SK-N-SH (cell line): ENCODE results near the gene IGHMBP2. TPM values are rescaled to one million over a fixed set of nuclear protein-coding genes. Genes with fewer than 3 reads are reported as not detected.

Experiments used
- CTCF ChIA-PET: fragments of 300-600, 350-600 bp; formaldehyde crosslinking; extraction: SDS; loops from one replicate; lab custom pipeline; 2021; lab: Yijun Ruan, JAX
- POLR2A ChIA-PET: fragments of 350-600 bp; sonication (Branson Sonifier 250); formaldehyde crosslinking; extraction: SDS; loops from one replicate; lab custom pipeline; 2020; ENCODE audit warnings: antibody characterized with exemption, inconsistent platforms; lab: Yijun Ruan, JAX
- DNase-seq: peaks from one replicate; pipeline ENCODE4 v3.0.0; 2012
- H2AFZ ChIP-seq: fragments of 200-600 bp; sonication (generic); 2 replicates; pipeline ENCODE4 v1.8.1; 2016; ENCODE audit warnings: antibody characterized with exemption, mild to moderate bottlenecking, low read depth
- H3F3A ChIP-seq: fragments of 200-600 bp; sonication (generic); replicated peaks from 2 replicates; pipeline ENCODE3; 2016; ENCODE audit warnings: antibody characterized with exemption, mild to moderate bottlenecking; ENCODE audit not compliant: insufficient read depth
- H3K27ac ChIP-seq, 2 experiments: fragments of 200-500 bp in 1 of 2; fragments of 200-600 bp in 1 of 2; sonication (Bioruptor generic) in 1 of 2; sonication (generic), shearing (Covaris generic) in 1 of 2; 2 replicates each; pipeline versions ENCODE4 v1.5.1 to v1.6.1; 2014 to 2016; ENCODE audit warnings: low read depth in 2 of 2, inconsistent platforms in 1 of 2, low read length in 1 of 2, mild to moderate bottlenecking in 1 of 2, mixed read lengths in 1 of 2
- H3K27me3 ChIP-seq: fragments of 200-600 bp; sonication (generic), shearing (Covaris generic); 2 replicates; pipeline ENCODE4 v1.6.1; 2016; ENCODE audit warnings: mixed run types; ENCODE audit not compliant: insufficient read depth
- H3K36me3 ChIP-seq, 2 experiments: fragments of 200-500 bp in 1 of 2; fragments of 200-600 bp in 1 of 2; sonication (Bioruptor generic) in 1 of 2; sonication (generic) in 1 of 2; replicated peaks in 1 of 2; 2 replicates each; pipeline versions ENCODE3 to v1.5.1; 2014 to 2016; ENCODE audit warnings: low read length in 1 of 2, mild to moderate bottlenecking in 1 of 2; ENCODE audit not compliant: insufficient read depth in 2 of 2, control insufficient read depth in 1 of 2
- H3K4me1 ChIP-seq, 2 experiments: fragments of 200-500 bp in 1 of 2; fragments of 200-600 bp in 1 of 2; sonication (Bioruptor generic) in 1 of 2; sonication (generic), shearing (Covaris generic) in 1 of 2; 2 replicates each; pipeline versions ENCODE4 v1.5.1 to v1.6.1; 2014 to 2016; ENCODE audit warnings: low read depth in 1 of 2, low read length in 1 of 2, mixed run types in 1 of 2; ENCODE audit not compliant: insufficient read depth in 2 of 2, control insufficient read depth in 1 of 2
- H3K4me2 ChIP-seq: fragments of 200-600 bp; sonication (generic), shearing (Covaris generic); 2 replicates; pipeline ENCODE4 v1.6.1; 2017; ENCODE audit warnings: mixed run types
- H3K4me3 ChIP-seq, 2 experiments: fragments of 200-500 bp in 1 of 2; fragments of 200-600 bp in 1 of 2; sonication (Bioruptor generic) in 1 of 2; sonication (generic), shearing (Covaris generic) in 1 of 2; 2 replicates each; pipeline versions ENCODE4 v1.5.1 to v1.8.1; 2014 to 2016; ENCODE audit warnings: low read depth in 2 of 2, inconsistent platforms in 1 of 2, low read length in 1 of 2, mild to moderate bottlenecking in 1 of 2, mixed read lengths in 1 of 2, moderate library complexity in 1 of 2
- H3K79me2 ChIP-seq: fragments of 200-600 bp; sonication (generic); 2 replicates; pipeline ENCODE4 v1.8.1; 2017; ENCODE audit warnings: mild to moderate bottlenecking; ENCODE audit not compliant: insufficient read depth
- H3K9ac ChIP-seq: fragments of 200-600 bp; sonication (generic); 2 replicates; pipeline ENCODE4 v1.6.1; 2017; ENCODE audit warnings: mixed run types
- H3K9me2 ChIP-seq: fragments of 200-600 bp; sonication (generic); 2 replicates; pipeline ENCODE4 v1.6.1; 2017; ENCODE audit warnings: mixed run types
- H3K9me3 ChIP-seq: fragments of 200-600 bp; sonication (generic); 2 replicates; pipeline ENCODE4 v1.6.1; 2017; ENCODE audit warnings: mixed run types, mild to moderate bottlenecking, moderate library complexity
- H4K20me1 ChIP-seq: fragments of 200-600 bp; sonication (generic); 2 replicates; pipeline ENCODE4 v1.6.1; 2017; ENCODE audit warnings: mild to moderate bottlenecking, mixed run types; ENCODE audit not compliant: insufficient read depth
- CTCF ChIP-seq: fragments of 200-600 bp; sonication (generic); IDR thresholded peaks from 2 replicates; pipeline ENCODE4 v1.6.1; 2017; ENCODE audit warnings: antibody characterized with exemption, mild to moderate bottlenecking, moderate library complexity
- EZH2phosphoT487 ChIP-seq: fragments of 200-600 bp; sonication (generic); IDR thresholded peaks from 2 replicates; pipeline ENCODE4 v1.6.1; 2017; ENCODE audit warnings: low read depth, mixed run types, mild to moderate bottlenecking, antibody characterized with exemption, moderate library complexity, borderline replicate concordance
- FOSL2 ChIP-seq: IDR thresholded peaks from 2 replicates; pipeline ENCODE4 v1.4.0; 2012; ENCODE audit warnings: low read depth, mild to moderate bottlenecking, moderate library complexity, borderline replicate concordance
- FOXJ3 ChIP-seq: sonication (generic); formaldehyde crosslinking; IDR thresholded peaks from 2 replicates; pipeline ENCODE4 v1.5.1; 2020; ENCODE audit warnings: mild to moderate bottlenecking, missing genetic modification reagents
- FOXM1 ChIP-seq: IDR thresholded peaks from 2 replicates; pipeline ENCODE4 v1.4.0; 2012; ENCODE audit warnings: low read depth, mild to moderate bottlenecking
- GATA2 ChIP-seq: sonication (generic); formaldehyde crosslinking; IDR thresholded peaks from 2 replicates; pipeline ENCODE4 v1.5.0; 2020; ENCODE audit warnings: mild to moderate bottlenecking, missing genetic modification reagents
- IRF3 ChIP-seq: fragments of 150-350 bp; IDR thresholded peaks from 2 replicates; pipeline ENCODE4 v1.6.1; 2016; ENCODE audit warnings: mild to moderate bottlenecking, low read depth, low read length
- MEF2A ChIP-seq: IDR thresholded peaks from 2 replicates; pipeline ENCODE4 v1.4.0; 2012; ENCODE audit warnings: low read depth, borderline replicate concordance
- NRF1 ChIP-seq: IDR thresholded peaks from 2 replicates; pipeline ENCODE4 v1.6.1; 2012; ENCODE audit warnings: low read depth, mild to moderate bottlenecking, low read length
- RAD21 ChIP-seq: IDR thresholded peaks from 2 replicates; pipeline ENCODE4 v1.6.1; 2012; ENCODE audit warnings: mild to moderate bottlenecking, low read length
- REST ChIP-seq: IDR thresholded peaks from 2 replicates; pipeline ENCODE4 v1.6.1; 2012; ENCODE audit warnings: mild to moderate bottlenecking, low read depth, low read length, moderate library complexity
- RFX5 ChIP-seq: IDR thresholded peaks from 2 replicates; pipeline ENCODE4 v1.6.1; 2012; ENCODE audit warnings: mild to moderate bottlenecking, improper control_type of control experiment, low read length
- RXRA ChIP-seq: IDR thresholded peaks from 2 replicates; pipeline ENCODE4 v1.4.0; 2012; ENCODE audit warnings: low read depth, mild to moderate bottlenecking, borderline replicate concordance
- TAF1 ChIP-seq: IDR thresholded peaks from 2 replicates; pipeline ENCODE4 v1.6.1; 2012; ENCODE audit warnings: low read depth, mild to moderate bottlenecking, low read length, moderate library complexity, borderline replicate concordance
- TEAD4 ChIP-seq: IDR thresholded peaks from 2 replicates; pipeline ENCODE4 v1.4.0; 2012; ENCODE audit warnings: mild to moderate bottlenecking, borderline replicate concordance; ENCODE audit not compliant: insufficient read depth
- USF1 ChIP-seq: IDR thresholded peaks from 2 replicates; pipeline ENCODE4 v1.4.0; 2012; ENCODE audit warnings: low read depth, borderline replicate concordance
- YY1 ChIP-seq: IDR thresholded peaks from 2 replicates; pipeline ENCODE4 v1.4.0; 2012; ENCODE audit warnings: low read depth, mild to moderate bottlenecking
- ZBTB33 ChIP-seq: IDR thresholded peaks from 2 replicates; pipeline ENCODE4 v1.4.0; 2012; ENCODE audit warnings: low read depth, borderline replicate concordance
- WGBS: methylation state at CpG from one replicate; pipeline ENCODE4 v1.1.6; 2017; ENCODE audit warnings: low lambda C conversion rate; 5-methylcytosine and 5-hydroxymethylcytosine counted together
- polyA plus RNA-seq, 3 experiments: library from polyadenylated mRNA; depleted of rRNA; stranded (reverse); fragments of >200 nt; gene quantifications; 2 replicates each; pipeline ENCODE4 v1.2.3, GENCODE V29; 2012
- TF ChIP-seq, protein P1 (sequence below): fragments of 150-350 bp; IDR thresholded peaks from 2 replicates; pipeline ENCODE4 v1.6.1; 2017; ENCODE audit warnings: antibody characterized with exemption, low read length, low read depth, borderline replicate concordance
- TF ChIP-seq, protein P2 (sequence below): IDR thresholded peaks from 2 replicates; pipeline ENCODE4 v1.4.0; 2012; ENCODE audit warnings: low read depth

IGHMBP2 gene
- polyA plus RNA-seq, 1 of the 3 experiments (the other 2 are of a cell fraction), result 9.0 TPM

- TF ChIP-seq EZH2phosphoT487, result no peak
Measured at GRCh38 chr11:68948935-68949334, 45.2 kb downstream of the IGHMBP2 start (continued).

- no peaks in the 10 kb centered on the region for H3K79me2 ChIP-seq
- POLR2A ChIA-PET, result no interaction called here
- H3K9me2 ChIP-seq, result no peaks in the 10 kb centered on the region
- H3K9me3 ChIP-seq, result no peaks in the 10 kb centered on the region
- H3F3A ChIP-seq, result no peaks in the 10 kb centered on the region
- H3K4me3 ChIP-seq, result no peak overlapping the region
- no peak overlapping the region for H2AFZ ChIP-seq
- H3K9ac ChIP-seq, result no peak overlapping the region
- WGBS, result 82% methylated on average over 5 of the region's 5 CpGs
- peak; percentile 49 for DNase-seq
- no peak overlapping the region for H3K27ac ChIP-seq
- no peaks in the 10 kb centered on the region for H3K27me3 ChIP-seq
- CTCF ChIA-PET, result interaction anchor here (0.9 to 1.5 kb wide), 2 partner anchors 50 to 693 kb away, joined by 3 to 5 read pairs; no protein-coding TSS in a partner anchor
- H4K20me1 ChIP-seq, result no peaks in the 10 kb centered on the region
- no peaks in the 10 kb centered on the region for H3K4me1 ChIP-seq
- H3K36me3 ChIP-seq, result no peaks in the 10 kb centered on the region
- H3K4me2 ChIP-seq, result no peak overlapping the region
- TF ChIP-seq YY1 (no peak), REST (no peak), RAD21 (0 out of 2 replicates have a peak, but pooled peaks have one; percentile 12), ZBTB33 (no peak), CTCF (peak; percentile 49), FOSL2 (no peak), TEAD4 (no peak), RXRA (no peak), RFX5 (no peak), MEF2A (no peak), FOXJ3 (CRISPR knock-in tag) (no peak), IRF3 (no peak), USF1 (no peak), GATA2 (CRISPR knock-in tag) (no peak), TAF1 (no peak), FOXM1 (no peak), NRF1 (no peak)
- TF ChIP-seq, protein P1, sequence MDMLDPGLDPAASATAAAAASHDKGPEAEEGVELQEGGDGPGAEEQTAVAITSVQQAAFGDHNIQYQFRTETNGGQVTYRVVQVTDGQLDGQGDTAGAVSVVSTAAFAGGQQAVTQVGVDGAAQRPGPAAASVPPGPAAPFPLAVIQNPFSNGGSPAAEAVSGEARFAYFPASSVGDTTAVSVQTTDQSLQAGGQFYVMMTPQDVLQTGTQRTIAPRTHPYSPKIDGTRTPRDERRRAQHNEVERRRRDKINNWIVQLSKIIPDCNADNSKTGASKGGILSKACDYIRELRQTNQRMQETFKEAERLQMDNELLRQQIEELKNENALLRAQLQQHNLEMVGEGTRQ, result no peak
- TF ChIP-seq, protein P2, sequence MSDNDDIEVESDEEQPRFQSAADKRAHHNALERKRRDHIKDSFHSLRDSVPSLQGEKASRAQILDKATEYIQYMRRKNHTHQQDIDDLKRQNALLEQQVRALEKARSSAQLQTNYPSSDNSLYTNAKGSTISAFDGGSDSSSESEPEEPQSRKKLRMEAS, result no peak
Measured at GRCh38 chr11:68950270-68950669, 46.6 kb downstream of the IGHMBP2 start.
